Measurements from ENCODE around the gene MASP1. TPM values are rescaled to one million over a fixed set of nuclear protein-coding genes. Genes with fewer than 3 reads are reported as not detected.

Gene MASP1
- total and polyA plus RNA-seq, 2 donors (not counting 1 experiment from before 2014, with no cell fraction given) = 145 to 328 TPM

- no peaks in the 10 kb centered on the region for H3K4me1 ChIP-seq (ENCODE audit: control insufficient read depth, extremely low read depth, insufficient read depth, low read length)
- peak in 1 of 2 donors; percentile 56 for DNase-seq (ENCODE audit: low read depth in 2 of 2)
- no peak overlapping the region for H3K4me2 ChIP-seq (ENCODE audit: extremely low read depth, insufficient read depth, low read length)
- no peak overlapping the region for H2AFZ ChIP-seq (ENCODE audit: low read length)
- H3K36me3 ChIP-seq (ENCODE audit: control insufficient read depth, insufficient read depth, low read length) = no peaks in the 10 kb centered on the region
- H3K79me2 ChIP-seq (ENCODE audit: control insufficient read depth, insufficient read depth, low read length) = no peaks in the 10 kb centered on the region
- no peak overlapping the region for H3K9ac ChIP-seq (ENCODE audit: insufficient read depth, low read length)
- no peak overlapping the region for H3K27ac ChIP-seq (ENCODE audit: insufficient read depth, low read length)
- no peaks in the 10 kb centered on the region for H3K9me3 ChIP-seq (ENCODE audit: control insufficient read depth, insufficient read depth, low read depth, low read length)
- no peak overlapping the region for H3K4me3 ChIP-seq (replicated peaks in 1 of 4; ENCODE audit: control extremely low read depth in 1 of 4, insufficient read depth in 1 of 4, low read depth in 3 of 4, low read length in 4 of 4)
- TF ChIP-seq EZH2 (IDR thresholded peaks at IDR 0.05; ENCODE audit: low read length, missing control alignments) = no peak
- TF ChIP-seq CTCF (conservative IDR thresholded peaks at IDR 0.05 in 1 of 2, IDR thresholded peaks at IDR 0.05 in 1 of 2; ENCODE audit: low read depth in 1 of 2, low read length in 2 of 2) = no peak
- H4K20me1 ChIP-seq (ENCODE audit: control insufficient read depth, extremely low read depth, insufficient read depth, low read length) = no peaks in the 10 kb centered on the region
- peaks cover 4% of the 10 kb centered on the region for H3K27me3 ChIP-seq (ENCODE audit: control insufficient read depth, insufficient read depth, low read length)
These were observed 98.4 kb downstream of the MASP1 start for GRCh38 chr3:187193181-187193580.

- Histone ChIP-seq H3K4me1 (ENCODE audit: control insufficient read depth, extremely low read depth, insufficient read depth, low read length) (peaks cover 11% of the 10 kb centered on the region), H3K9ac (ENCODE audit: insufficient read depth, low read length) (no peak overlapping the region), H3K4me2 (ENCODE audit: extremely low read depth, insufficient read depth, low read length) (no peak overlapping the region), H4K20me1 (ENCODE audit: control insufficient read depth, extremely low read depth, insufficient read depth, low read length) (no peaks in the 10 kb centered on the region), H3K4me3 (replicated peaks in 1 of 4; ENCODE audit: control extremely low read depth in 1 of 4, insufficient read depth in 1 of 4, low read depth in 3 of 4, low read length in 4 of 4) (no peak overlapping the region), H3K27me3 (ENCODE audit: control insufficient read depth, insufficient read depth, low read length) (peaks cover 2% of the 10 kb centered on the region), H3K36me3 (ENCODE audit: control insufficient read depth, insufficient read depth, low read length) (no peaks in the 10 kb centered on the region), H3K9me3 (ENCODE audit: control insufficient read depth, insufficient read depth, low read depth, low read length) (no peaks in the 10 kb centered on the region), H3K79me2 (ENCODE audit: control insufficient read depth, insufficient read depth, low read length) (no peaks in the 10 kb centered on the region), H2AFZ (ENCODE audit: low read length) (no peak overlapping the region), H3K27ac (ENCODE audit: insufficient read depth, low read length) (no peak overlapping the region)
- DNase-seq (ENCODE audit: low read depth in 2 of 2) = no peak
- TF ChIP-seq EZH2 (IDR thresholded peaks at IDR 0.05; ENCODE audit: low read length, missing control alignments) (no peak), CTCF (conservative IDR thresholded peaks at IDR 0.05 in 1 of 2, IDR thresholded peaks at IDR 0.05 in 1 of 2; ENCODE audit: low read depth in 1 of 2, low read length in 2 of 2) (no peak)
These were observed 100.3 kb downstream of the MASP1 start for GRCh38 chr3:187191271-187191670.

GRCh38 chr3:187188931-187189330, 102.6 kb downstream of the MASP1 start:
- Histone ChIP-seq H3K27ac (ENCODE audit: insufficient read depth, low read length) (no peak overlapping the region), H3K36me3 (ENCODE audit: control insufficient read depth, insufficient read depth, low read length) (no peaks in the 10 kb centered on the region), H3K4me3 (replicated peaks in 1 of 4; ENCODE audit: control extremely low read depth in 1 of 4, insufficient read depth in 1 of 4, low read depth in 3 of 4, low read length in 4 of 4) (no peak overlapping the region), H3K9ac (ENCODE audit: insufficient read depth, low read length) (no peak overlapping the region), H3K4me2 (ENCODE audit: extremely low read depth, insufficient read depth, low read length) (no peak overlapping the region), H3K79me2 (ENCODE audit: control insufficient read depth, insufficient read depth, low read length) (no peaks in the 10 kb centered on the region), H3K4me1 (ENCODE audit: control insufficient read depth, extremely low read depth, insufficient read depth, low read length) (peaks cover 11% of the 10 kb centered on the region), H3K27me3 (ENCODE audit: control insufficient read depth, insufficient read depth, low read length) (peaks cover 2% of the 10 kb centered on the region), H2AFZ (ENCODE audit: low read length) (no peak overlapping the region), H4K20me1 (ENCODE audit: control insufficient read depth, extremely low read depth, insufficient read depth, low read length) (no peaks in the 10 kb centered on the region), H3K9me3 (ENCODE audit: control insufficient read depth, insufficient read depth, low read depth, low read length) (no peaks in the 10 kb centered on the region)
- peak; percentile 47 to 51 for DNase-seq (ENCODE audit: low read depth in 2 of 2)
- no peak for TF ChIP-seq EZH2 (IDR thresholded peaks at IDR 0.05; ENCODE audit: low read length, missing control alignments)
- no peak for TF ChIP-seq CTCF (conservative IDR thresholded peaks at IDR 0.05 in 1 of 2, IDR thresholded peaks at IDR 0.05 in 1 of 2; ENCODE audit: low read depth in 1 of 2, low read length in 2 of 2)

Measured in fibroblast of lung (primary cell).